RPMI7951 (cell line): ENCODE measurements around the gene RING1. TPM values are rescaled to one million over a fixed set of nuclear protein-coding genes. Genes with fewer than 3 reads are reported as not detected.

ENCODE experiments used
- DNase-seq: peaks from one replicate; pipeline ENCODE4 v3.0.0-alpha.2; 2012; ENCODE audit warnings: low read depth
- total RNA-seq: library from RNA; depleted of rRNA; stranded (reverse); fragments of >200 nt; shearing (Covaris generic); gene quantifications from 2 replicates; pipeline ENCODE4 v1.2.3, GENCODE V29; 2014

The RING1 gene
- total RNA-seq, 1 experiment from 2014 or later: 30.0 TPM

DNA sequence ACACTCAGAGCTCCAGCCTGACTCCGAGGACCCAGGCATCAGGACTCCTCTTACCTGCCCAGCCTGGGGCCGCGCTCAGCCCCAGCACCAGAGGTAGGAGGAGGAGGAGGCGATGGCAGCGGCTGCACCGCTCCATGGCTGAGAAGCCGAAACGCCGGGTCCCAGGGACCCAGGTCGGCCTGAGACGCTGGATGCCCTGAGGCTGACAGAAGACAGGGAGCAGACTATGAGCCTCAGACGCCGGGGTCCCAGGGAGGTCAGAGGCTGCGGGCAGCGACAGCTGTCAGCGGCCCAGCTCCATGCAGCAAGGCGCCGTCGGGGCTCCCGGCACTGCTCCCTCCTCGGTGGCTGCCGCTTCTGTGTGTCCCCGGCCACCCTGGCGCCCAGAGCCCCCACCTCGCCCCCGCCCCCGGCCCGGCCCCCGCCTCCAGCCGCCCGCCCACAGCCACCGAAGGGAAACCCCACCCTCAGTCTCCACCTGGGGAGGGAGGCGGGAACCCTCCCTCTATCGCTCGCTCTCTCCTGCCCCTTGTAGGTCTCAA lies 16.1 kb upstream of the RING1 start, which contains the start of gene COL11A2:
COL11A2 (minus strand) TSS at position 363 of the 542 bp plus-strand sequence; CDS start at position 136, 227 bp downstream.
- DNase-seq: no peak

DNA sequence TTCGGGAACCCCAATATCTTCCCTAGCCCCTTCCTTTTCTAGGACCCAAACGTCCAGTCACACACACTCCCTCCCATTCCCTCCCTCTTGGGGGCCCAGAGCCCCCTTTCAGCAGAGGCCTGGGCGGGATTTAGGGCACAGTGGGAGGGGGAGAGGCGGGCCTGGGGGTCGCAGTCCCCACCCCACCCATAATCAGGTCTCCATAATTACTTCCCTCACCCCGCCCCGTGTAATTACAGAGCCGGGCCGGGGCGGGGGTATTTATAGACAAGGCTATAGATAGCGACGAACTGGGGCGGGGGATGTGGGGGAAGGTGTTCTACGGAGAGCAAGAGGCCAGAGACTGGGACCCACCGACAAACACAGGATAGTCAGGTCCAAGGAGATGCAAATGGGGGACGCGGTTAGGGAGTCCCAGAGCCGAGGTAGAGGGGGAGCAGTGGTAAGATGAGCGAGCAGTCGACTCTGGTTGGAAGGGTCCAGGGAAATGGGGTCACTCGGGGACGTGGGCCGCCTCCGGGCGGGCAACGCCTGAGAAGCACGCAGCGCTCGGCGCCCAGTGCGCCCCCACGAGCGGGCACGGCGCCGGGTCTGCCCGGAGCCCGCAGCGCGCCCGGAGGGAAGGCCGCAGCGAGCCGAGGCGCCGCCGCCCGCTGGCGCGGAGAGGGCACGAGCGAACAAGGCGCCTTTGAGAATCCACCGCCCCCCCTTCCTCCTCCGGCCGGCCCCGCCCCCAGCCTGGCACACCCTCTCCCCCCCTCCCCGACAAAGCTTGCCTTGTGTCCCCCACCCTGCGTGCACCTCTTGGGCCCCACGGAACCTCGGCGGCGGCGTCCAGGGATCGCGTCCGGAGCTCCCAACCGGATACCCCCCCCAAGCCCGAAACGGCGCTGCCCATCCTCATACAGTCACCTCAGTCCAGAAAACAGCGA lies 15.4 kb upstream of the RING1 start:
- DNase-seq: peak; percentile 31

DNA sequence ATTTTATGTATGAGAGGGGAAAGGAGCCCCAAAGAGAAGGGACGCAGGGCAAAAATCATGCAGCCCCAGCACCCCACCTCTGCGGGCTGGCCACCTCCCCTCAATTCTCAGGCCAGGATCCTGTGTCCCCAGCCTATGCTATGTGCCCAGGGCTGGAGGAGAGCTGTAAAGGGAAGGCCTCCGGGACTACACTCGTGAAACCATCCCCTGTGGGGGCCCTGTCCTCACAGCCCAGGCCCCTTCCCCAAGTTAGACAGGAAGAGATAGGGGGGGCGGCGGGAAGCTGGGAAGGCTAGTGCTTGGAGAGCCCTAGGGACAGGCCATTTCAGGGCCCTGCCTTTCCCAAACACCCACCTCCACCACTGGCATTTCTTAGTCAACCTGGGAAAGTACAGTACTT lies 14.7 kb upstream of the RING1 start:
- DNase-seq: no peak

DNA sequence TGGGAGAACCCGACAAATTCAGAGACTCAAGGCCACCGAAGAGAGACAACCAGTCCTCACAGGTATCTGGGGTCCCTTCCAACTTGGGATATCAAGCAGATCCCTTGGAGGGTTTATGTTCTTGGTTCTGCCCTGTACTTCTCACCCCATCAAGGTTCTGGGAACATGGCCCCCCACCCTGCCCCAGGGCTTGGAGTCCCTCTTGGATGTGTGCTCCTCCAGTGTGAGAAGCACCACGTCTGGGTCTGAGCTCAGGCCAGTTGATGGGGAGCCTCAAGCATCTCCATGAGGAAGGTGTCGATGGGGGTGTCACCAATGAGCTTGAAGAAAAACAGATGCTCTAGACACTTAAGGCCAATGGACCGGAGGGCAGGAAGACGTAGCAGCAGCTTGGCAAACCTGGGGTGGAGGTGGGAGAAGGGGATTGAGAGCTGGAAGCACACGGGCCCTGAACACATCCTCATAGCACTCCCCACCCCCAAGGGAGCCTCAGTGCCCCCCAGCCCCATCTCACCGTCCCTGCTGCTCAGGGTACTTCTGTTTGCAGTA lies 13.8 kb upstream of the RING1 start:
- DNase-seq: no peak

DNA sequence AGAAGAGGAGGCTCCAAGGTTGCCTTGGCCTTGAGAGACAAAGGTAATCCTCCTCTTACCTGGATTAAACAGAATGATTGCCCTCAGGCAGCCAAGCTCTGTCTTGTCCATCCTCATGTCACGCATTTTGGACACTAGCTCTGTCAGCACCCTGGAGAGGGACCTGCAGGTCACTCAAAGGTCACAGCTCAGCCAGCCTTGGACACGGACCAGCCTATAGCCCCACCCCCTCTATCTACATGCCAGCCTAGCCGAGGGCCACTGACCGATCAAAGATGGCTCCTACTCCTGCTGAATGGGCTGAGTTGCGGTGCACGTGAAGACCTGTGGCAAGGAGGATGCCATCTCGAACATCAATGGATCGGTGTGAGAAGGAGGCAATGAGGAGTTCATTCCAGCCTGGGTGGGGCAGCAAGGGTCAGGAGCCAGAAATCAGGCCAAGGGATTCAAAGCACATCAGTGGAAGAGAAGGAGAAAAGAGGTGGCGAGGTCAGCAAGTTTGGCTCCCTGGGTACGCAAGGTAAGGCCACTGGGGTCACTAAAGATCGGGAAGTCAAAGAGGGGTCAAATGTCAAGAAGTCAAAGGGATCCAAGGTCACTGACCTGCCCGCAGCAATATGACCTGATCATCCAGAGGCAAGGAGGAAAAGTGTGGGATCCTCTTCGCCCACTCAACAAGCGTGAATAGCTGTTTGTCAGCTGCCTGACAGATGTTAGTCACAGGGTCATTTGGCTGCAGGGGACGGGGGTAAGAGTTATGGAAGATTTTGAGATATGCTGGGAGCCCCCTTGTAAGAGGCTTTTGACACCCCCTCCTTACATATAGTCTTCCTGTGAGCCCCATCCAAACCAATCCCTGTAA lies 12.8 kb upstream of the RING1 start:
- DNase-seq: no peak

DNA sequence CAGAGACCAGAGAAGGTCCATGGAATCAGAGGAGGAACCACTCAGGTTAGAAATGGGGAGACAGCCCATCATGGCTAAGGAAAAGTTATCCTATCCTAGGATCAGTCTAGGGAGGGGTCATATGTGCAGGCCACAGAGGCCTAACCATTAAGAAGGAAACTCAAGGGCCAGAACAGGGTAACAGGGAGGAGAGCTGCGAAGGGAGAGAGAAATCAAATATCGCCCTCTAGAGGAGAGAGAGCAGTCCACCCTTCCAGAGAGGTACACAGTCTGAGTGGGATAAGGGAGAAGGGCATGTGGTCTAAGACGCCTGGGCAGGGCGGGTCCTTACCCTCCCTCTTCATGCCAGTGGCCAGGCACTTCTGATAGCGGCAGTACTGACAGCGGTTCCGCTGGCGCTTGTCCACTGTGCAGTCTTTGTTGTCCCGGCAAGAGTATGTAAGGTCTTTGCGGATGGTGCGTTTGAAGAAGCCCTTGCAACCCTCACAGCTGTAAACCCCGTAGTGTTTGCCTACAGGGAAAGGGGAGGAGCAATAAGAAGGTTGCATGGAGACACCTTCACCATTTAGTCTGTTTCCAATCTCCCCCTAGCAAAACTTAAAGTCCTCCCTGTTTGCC lies 10.8 kb upstream of the RING1 start:
- DNase-seq: peak; percentile 69

DNA sequence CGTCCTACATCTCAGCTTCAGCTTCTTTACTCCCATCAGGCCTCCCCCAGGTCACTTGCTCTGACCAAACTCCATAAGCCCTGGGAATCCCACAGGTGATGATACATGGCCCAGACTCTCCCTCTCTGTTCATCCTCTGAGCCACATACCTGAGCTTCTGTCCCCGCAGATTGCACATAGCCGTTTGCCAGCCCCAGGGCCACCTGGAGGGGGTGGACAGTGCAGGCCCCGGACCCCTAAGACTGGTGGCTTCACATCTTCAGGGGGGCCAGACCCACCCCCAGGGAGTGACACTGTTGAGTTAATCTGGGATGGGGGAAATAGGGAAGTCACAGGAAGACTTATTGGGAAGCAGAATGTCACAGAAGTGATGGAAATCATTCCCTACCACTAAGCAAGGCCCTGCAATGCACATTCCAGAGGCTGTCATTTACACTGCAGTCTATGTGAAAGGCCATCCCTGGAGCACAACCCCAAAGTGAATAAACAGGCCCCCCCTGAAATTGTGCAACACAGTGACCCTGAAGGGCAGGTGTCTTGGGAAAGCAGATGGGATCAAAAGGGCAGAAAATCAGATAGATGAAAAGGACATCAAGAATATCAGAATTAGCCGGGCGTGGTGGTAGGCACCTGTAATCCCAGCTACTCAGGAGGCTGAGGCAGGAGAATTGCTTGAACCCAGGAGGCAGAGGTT lies 10.0 kb upstream of the RING1 start:
- DNase-seq: no peak

DNA sequence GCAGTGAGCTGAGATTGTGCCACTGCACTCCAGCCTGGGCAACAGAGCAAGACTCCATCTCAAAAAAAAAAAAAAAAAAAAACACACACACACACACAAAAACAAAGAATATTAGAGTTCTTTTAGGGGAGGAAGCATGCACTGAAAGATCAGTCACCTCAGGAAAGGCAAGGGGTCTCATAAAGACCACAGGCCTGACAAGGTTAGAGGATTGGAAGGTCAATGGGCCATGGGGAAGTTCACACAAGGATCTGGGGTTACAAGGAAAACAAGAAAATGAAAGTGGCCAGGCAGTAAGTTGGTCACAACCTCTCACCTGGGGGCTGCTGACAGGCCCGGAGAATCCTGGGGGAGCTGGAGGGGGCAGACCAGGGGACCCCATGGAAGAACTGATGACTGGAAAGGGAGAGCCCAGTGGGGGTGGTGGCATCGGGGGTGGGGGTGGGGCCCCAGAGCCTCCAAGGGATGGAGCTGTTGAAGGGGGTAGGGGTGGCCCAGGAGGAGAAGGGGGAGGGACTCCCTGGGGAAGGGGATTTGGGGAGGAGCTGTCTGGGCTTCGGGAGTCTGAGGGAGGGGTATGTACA lies 9.4 kb upstream of the RING1 start:
- DNase-seq: no peak

DNA sequence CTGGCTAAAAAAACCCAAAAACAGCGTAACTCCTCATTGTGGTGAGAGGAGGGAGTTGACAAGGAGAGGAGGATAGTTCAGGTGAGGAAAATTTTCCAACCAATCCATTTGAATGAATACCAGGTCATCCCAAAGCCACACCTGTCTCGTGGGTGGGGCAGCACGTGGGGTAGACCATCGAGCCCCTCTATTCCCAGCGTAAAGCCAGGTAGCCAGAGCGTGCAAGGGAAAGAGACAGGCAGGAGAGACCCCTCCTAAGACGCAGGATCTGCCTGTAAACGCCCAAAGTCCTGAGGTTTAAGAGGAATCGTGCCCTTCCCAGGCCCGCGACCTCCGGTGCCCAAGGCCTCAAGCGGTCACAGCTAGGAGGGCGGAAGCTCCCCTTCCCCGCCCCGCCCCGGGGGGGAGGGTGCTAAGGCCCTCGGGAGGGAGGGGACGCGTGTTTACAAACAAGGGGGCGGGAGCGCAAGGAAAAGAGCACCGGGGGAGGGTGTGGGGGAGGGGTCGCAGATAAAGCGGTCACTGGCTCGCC lies 8.5 kb upstream of the RING1 start:
- DNase-seq: peak; percentile 77

DNA sequence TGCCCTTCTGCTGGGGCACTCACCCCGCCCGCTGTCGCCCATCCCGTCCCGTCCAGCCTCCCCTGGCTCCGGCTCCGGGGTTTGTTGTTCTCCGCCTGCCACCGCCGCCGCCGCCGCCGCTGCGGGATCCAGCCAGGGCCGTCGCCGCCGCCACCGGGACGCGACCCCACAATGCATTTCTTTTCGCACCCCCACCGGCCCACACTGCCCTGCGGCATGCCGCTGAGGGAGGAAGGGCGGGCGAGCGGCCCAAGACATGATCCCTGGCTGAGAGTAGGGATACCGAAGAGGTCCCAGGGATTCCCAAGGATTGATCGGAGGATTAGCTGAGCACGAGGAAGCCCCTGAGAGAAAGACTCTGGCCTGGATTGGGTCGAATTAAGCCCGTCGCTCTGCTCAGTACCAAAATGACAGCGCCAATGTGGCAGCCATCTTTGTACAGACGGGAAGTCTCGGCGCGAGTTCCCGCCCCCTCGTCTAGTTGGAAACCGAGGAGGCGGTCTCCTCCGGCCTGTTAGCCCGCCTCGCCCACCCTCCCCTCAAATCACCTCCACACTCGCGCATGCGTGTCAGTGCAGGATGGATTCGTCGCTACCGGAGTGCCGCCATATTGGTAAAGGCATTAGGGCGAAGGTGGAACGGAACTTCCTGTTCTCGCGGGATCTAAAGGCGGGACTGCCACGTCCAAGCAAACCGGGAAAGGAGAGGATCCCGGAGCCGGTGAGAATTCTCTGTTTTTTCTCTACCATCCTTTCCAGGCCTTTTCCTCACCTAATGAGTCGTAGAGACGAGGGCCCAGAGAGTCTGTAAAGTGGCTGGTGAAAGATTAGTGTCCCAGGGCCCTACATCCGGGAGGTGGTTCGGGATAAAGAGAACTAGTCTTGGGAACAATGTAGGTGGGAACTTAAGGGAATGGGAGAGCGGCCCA lies 7.8 kb upstream of the RING1 start, which contains the start of the genes RXRB and SLC39A7:
RXRB (minus strand) TSS at position 447 of the 928 bp plus-strand sequence; CDS start at position 258, 189 bp downstream.
SLC39A7 (plus strand) TSS at position 649 of the 928 bp plus-strand sequence. CDS start 379 bp downstream, outside the sequence.
- DNase-seq: peak; percentile 98

DNA sequence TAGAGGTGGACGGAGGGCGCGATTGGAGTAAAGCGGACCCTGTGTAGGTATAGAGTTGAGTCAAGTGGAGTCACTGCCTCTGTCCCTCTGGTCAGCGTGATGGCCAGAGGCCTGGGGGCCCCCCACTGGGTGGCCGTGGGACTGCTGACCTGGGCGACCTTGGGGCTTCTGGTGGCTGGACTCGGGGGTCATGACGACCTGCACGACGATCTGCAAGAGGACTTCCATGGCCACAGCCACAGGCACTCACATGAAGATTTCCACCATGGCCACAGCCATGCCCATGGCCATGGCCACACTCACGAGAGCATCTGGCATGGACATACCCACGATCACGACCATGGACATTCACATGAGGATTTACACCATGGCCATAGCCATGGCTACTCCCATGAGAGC lies 7.2 kb upstream of the RING1 start:
- no peak for DNase-seq

DNA sequence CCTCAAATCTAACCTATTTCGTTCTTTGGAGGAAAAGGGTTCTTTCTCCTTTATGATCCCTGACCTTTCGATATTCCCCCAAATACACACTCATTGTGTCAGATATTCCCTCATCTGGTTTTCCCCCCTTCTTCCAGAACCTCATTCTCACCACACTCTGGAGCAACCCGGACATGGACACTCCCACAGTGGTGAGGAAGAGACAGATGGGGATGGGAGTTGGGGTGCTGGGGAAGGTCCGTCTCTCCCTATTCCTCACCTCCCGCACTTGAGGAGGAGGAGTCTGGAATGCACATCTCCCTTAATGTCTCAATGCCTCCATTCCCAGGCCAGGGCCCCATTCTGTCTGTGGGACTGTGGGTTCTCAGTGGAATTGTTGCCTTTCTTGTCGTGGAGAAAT lies 6.4 kb upstream of the RING1 start:
- no peak for DNase-seq

DNA sequence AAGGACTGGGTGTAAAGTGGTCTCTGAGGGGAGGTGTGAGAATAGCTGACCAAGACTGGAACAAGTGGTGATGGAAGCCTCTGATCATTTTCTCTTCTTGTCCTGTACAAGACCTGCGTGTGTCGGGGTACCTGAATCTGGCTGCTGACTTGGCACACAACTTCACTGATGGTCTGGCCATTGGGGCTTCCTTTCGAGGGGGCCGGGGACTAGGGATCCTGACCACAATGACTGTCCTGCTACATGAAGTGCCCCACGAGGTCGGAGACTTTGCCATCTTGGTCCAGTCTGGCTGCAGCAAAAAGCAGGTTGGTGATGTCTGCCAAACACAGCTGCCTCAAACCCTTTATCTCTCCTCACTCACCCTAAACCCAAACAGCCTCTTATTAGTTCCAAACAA lies 5.5 kb upstream of the RING1 start:
- DNase-seq: no peak

DNA sequence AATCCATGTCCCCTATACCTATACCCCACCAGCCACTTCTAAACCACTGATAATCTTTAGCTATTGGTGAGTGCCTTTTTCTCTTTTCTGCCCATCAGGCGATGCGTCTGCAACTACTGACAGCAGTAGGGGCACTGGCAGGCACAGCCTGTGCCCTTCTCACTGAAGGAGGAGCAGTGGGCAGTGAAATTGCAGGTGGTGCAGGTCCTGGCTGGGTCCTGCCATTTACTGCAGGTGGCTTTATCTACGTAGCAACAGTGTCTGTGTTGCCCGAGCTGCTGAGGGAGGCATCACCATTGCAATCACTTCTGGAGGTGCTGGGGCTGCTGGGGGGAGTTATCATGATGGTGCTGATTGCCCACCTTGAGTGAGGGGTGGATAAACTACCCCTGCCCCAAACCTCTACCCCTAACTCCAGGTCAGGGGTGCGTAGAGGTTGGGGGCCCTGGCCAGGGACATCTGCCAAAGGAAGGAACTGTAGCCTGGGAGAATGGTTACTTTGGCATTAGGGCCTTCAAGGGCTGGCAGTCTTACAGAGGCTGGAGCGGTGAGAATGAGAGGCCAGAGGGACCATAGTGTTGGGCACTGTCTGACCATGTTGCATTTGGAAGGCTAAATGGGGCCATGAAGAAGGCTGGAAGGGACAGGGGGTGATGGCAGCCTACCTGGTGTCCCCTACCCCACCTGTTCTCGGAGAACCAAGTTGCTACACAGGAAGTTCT lies 4.7 kb upstream of the RING1 start:
- no peak for DNase-seq

DNA sequence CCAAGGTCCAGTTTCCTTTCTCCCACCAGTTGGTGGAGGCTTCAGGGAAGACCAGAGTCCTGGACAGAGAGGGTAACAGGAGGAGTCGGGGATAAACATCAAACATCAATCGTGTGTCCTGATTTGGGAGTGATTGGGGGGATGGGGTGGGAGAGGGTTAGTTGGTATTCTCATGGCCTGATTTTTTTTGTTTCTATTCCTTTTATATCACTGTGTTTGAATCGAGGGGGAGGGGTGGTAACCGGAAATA lies 4.2 kb upstream of the RING1 start:
- no peak for DNase-seq

DNA sequence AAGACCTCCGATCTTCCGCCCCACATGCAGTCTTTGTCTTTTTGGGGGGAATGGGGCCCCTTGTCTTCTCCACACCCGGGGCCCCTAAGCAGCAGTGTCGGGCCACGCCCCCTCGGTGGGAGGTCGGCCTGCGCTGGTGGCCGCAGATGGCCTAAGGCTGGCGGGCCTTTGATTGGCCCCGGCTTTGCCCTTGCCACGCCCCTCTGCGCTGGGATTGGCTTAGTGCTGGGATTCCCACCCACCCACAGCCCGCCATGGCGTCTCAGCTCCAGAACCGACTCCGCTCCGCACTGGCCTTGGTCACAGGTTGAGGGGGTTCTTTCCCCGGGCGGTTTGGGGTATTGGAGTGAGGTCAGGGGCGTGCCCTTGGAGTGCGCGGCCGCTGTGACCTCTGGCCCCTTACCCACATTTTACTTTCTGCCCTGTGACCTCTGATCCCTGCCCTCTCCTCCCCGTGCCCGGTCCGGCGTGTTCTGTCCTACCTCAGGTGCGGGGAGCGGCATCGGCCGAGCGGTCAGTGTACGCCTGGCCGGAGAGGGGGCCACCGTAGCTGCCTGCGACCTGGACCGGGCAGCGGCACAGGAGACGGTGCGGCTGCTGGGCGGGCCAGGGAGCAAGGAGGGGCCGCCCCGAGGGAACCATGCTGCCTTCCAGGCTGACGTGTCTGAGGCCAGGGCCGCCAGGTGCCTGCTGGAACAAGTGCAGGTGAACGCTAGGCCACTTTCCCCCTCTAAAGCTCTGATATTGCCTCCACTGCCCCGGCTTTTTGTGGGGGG lies 3.7 kb upstream of the RING1 start, which contains the start of gene HSD17B8:
HSD17B8 (plus strand) TSS at position 241 of the 776 bp plus-strand sequence; CDS start at position 255, 14 bp downstream.
- DNase-seq: peak; percentile 88

DNA sequence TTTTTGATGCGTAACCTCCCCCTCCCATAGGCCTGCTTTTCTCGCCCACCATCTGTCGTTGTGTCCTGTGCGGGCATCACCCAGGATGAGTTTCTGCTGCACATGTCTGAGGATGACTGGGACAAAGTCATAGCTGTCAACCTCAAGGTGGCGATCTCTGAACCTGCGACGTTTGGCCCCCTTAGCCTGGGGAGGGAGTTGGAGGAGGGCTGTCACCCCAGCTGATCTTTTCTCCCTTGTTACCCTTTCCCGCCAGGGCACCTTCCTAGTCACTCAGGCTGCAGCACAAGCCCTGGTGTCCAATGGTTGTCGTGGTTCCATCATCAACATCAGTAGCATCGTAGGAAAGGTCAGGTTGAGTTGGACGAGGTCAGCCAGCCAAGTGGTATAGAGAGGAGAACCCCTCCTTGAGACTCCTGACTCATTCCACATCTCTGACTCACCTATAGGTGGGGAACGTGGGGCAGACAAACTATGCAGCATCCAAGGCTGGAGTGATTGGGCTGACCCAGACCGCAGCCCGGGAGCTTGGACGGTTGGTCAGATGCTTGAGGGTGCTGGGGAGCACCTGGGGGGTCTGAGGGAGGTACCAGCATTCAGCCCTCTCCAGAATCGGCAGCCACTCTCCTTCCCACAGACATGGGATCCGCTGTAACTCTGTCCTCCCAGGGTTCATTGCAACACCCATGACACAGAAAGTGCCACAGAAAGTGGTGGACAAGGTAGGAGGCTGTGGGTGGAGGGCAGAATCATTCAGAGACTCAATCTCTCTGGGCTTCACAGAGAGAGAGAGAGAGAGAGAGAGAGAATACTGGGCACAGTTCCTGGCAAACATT lies 2.9 kb upstream of the RING1 start:
- peak; percentile 83 for DNase-seq
